HPDE6-E6E7 (cell line): Measurements from ENCODE around the gene CREB5.

Experiments used
- DNase-seq: peaks from one replicate; pipeline ENCODE4 v3.0.0; 2011; ENCODE audit warnings: missing footprints; ENCODE audit errors: extremely low spot score

Gene CREB5

GRCh38 chr7:28435152-28435551, 22.8 kb downstream of the CREB5 start:
- no peak for DNase-seq

- no peak for DNase-seq
Measured at GRCh38 chr7:28435732-28436378, 23.5 kb downstream of the CREB5 start.

GRCh38 chr7:28440055-28440601, 27.8 kb downstream of the CREB5 start:
- DNase-seq = no peak

- no peak for DNase-seq
Measured at GRCh38 chr7:28442540-28443420, 30.5 kb downstream of the CREB5 start.

- DNase-seq = no peak
Measured at GRCh38 chr7:28446131-28446530, 33.8 kb downstream of the CREB5 start.

GRCh38 chr7:28447071-28447470, 34.8 kb downstream of the CREB5 start:
- no peak for DNase-seq

GRCh38 chr7:28448708-28449107, 36.4 kb downstream of the CREB5 start:
- no peak for DNase-seq

GRCh38 chr7:28452681-28453080, 40.4 kb downstream of the CREB5 start:
- no peak for DNase-seq

GRCh38 chr7:28455486-28455885, 43.2 kb downstream of the CREB5 start:
- no peak for DNase-seq

GRCh38 chr7:28456044-28456443, 43.7 kb downstream of the CREB5 start:
- DNase-seq = no peak

- DNase-seq = no peak
Measured at GRCh38 chr7:28458732-28459131, 46.4 kb downstream of the CREB5 start.

GRCh38 chr7:28459306-28459705, 47.0 kb downstream of the CREB5 start:
- DNase-seq = no peak

- no peak for DNase-seq
Measured at GRCh38 chr7:28465697-28466096, 53.4 kb downstream of the CREB5 start.

- no peak for DNase-seq
Measured at GRCh38 chr7:28466341-28466740, 54.0 kb downstream of the CREB5 start.

GRCh38 chr7:28466885-28467284, 54.6 kb downstream of the CREB5 start:
- no peak for DNase-seq

GRCh38 chr7:28469562-28469961, 57.2 kb downstream of the CREB5 start:
- no peak for DNase-seq

GRCh38 chr7:28470344-28470743, 58.0 kb downstream of the CREB5 start:
- DNase-seq = no peak

GRCh38 chr7:28472332-28472731, 60.0 kb downstream of the CREB5 start:
- DNase-seq = no peak

- no peak for DNase-seq
Measured at GRCh38 chr7:28473571-28474281, 61.4 kb downstream of the CREB5 start.

GRCh38 chr7:28474282-28474638, 61.9 kb downstream of the CREB5 start:
- DNase-seq = no peak

GRCh38 chr7:28474640-28475039, 62.3 kb downstream of the CREB5 start:
- DNase-seq = no peak

GRCh38 chr7:28477041-28477442, 64.7 kb downstream of the CREB5 start:
- DNase-seq = no peak
